ENCODE results near the gene HCFC1. TPM values are rescaled to one million over a fixed set of nuclear protein-coding genes. Genes with fewer than 3 reads are reported as not detected.

Gene HCFC1
- polyA plus RNA-seq, 3 donors, result 9.5 to 20.2 (median 13.7) TPM

DNA sequence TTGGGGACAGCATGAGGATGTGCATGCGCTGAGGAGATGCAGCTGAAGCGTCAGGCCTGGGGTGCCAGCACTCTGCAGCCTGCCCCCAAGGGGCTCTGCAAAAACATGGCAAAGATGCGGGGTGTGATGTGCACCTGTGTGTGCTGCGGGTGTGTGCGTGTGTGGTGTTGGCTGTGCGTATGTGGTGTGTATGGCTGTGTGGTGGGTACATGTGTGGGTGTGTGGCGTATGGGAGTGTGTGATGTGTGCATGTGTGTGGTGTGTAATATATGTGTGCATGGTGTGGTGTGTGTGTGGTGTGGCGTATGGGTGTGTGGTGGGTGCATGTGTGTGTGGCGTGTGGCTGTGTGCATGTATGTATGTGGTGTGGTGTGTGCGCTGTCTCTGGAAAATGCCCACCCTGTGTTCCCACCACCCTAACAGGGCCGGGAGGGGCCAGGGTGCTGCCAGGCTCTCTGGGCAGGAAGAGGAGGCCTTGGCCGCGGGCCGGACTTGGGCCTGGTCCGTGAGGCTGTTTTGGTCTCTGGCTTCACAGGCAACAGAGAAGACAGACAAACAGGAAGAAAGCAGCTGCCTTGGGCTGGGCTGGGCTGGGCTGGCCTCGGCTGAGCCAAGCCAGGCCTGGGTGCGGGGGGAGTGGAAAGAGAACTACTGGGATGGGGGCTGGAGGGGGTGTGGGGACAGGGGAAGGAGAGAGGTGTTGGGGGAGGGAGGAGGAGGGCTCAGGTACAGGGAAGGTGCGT is 68.2 kb downstream of the HCFC1 start:
- no peak overlapping the region for H3K27ac ChIP-seq (ENCODE audit: low read depth, low read length)
- 46 to 65% (median 60%) methylated on average over 17 to 18 of the region's 18 CpGs for WGBS, 3 donors

DNA sequence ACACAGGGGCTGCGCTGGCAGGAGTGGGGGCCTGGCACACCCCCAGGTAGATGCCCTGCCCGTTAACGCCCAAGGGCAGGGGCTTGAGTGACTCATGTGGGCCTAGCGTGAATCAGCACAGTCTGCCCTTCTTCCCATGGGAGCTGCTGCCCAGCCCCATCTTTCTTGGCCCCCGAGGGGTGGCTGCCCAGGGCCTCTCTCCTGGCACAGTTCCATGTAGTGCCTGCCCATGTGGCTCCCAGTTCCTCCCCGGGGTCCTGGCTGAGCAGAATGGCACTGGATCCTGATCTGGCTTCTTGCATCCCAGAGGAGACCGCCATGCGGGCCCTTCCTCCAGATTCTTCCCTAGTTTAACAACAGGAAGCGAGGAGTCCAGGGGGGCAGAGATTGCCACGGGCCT is 69.2 kb downstream of the HCFC1 start:
- 48 to 69% (median 66%) methylated on average over 7 to 10 of the region's 10 CpGs for WGBS, 3 donors
- H3K27ac ChIP-seq (ENCODE audit: low read depth, low read length), result no peak overlapping the region

DNA sequence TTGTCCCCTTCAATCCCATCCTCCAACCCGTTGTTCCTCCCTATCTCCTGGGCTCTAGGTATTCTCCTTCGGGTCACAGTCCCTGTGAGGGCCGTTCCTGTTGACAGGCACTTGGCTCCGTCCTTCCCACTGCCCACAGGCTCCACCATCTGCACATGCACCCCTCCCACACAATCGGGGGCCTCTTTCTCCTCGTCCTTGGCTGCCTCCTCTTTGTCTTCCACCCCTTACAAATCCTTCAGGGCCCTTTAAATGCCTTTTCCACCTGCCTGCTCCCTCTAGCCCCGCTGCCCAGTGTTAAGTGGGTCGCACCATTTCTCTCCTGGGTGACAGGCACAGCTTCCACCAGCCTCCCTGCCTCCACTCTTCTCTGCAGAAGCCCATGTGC is 69.9 kb downstream of the HCFC1 start:
- H3K27ac ChIP-seq (ENCODE audit: low read depth, low read length), result no peak overlapping the region
- WGBS, 3 donors, result 45 to 64% (median 59%) methylated on average over 6 to 8 of the region's 8 CpGs

DNA sequence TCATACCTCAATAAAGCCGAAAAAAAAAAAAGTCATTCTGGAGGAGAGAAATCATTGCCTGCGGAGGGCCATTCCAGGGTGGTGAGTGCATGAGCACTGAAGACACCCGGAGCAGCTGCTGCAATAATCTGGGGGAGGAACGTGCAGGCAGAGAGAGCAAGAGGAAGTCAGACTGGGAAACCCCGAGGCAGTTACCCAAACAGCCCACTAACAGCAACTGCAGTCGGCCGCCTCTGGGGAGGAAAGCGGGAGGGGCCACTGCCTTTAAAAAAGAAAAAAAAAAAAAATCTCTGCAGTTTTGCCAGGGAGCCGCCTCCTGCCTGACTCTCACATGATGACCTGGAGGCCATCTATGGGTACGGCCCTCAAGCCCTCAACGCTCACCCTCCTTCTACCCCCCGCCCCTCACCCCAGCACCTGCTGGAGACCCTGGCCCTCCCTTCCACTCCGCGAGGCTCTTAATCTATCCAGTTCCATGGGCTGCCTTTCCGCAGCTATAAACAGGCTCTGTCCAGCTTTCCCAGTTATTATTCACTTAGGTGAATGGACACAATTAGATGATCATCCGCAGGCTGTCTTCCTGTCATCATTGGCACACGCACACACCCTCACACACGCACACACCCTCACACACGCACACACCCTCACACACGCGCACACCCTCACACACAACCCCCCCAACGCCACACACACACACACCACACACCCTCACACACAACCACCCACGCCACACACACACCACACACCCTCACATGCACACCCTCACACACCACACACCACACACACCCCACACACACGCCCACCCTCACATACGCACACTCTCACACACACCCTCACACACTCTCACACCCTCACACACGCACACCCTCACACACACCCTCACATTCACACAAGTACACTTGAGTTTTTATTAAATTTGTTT is 70.5 kb downstream of the HCFC1 start:
- WGBS, 3 donors, result 23 to 46% (median 23%) methylated on average over 15 to 26 of the region's 26 CpGs
- no peak overlapping the region for H3K27ac ChIP-seq (ENCODE audit: low read depth, low read length)

DNA sequence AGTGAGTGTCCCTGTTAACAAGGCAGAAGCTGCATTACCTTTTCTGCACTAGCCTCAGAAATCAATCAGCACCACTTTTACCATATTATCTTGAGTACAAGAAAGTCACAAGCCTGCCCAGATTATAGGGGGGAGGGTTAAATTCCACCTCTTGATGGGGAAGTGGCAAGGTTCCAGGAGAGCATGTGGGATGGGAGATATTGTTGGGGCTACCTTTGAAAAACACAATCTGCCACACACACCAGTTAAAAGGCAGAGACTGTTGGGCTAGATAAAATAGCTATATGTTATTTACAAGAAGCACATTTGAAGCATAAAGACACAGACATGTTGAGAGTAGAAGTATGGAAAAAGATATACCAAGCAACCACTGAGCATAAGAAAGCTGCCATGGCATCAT is 73.7 kb downstream of the HCFC1 start:
- H3K27ac ChIP-seq (ENCODE audit: low read depth, low read length), result no peak overlapping the region

Other genes starting within 250 kb of the HCFC1 start
- gene BCAP31, start 247.4 kb downstream of the HCFC1 start, polyA plus RNA-seq, result 100 to 1,000 TPM; 151 to 640 (median 216) TPM
- gene ABCD1, start 247.0 kb downstream of the HCFC1 start, polyA plus RNA-seq, result 10 to 100 TPM in 1 of 3 donors, 1 to 10 TPM in 2; 7.5 to 29.9 (median 9.6) TPM
- gene PLXNB3, start 207.6 kb downstream of the HCFC1 start, polyA plus RNA-seq, result 1 to 10 TPM; 3.4 to 9.1 (median 8.3) TPM
- under 1 TPM; 0.23 to 0.67 (median 0.30) TPM for gene SRPK3, start 190.8 kb downstream of the HCFC1 start, polyA plus RNA-seq
- 10 to 100 TPM; 34.9 to 81.0 (median 51.6) TPM for gene IDH3G, start 177.4 kb downstream of the HCFC1 start, polyA plus RNA-seq
- 100 to 1,000 TPM; 283 to 679 (median 378) TPM for gene SSR4, start 177.2 kb downstream of the HCFC1 start, polyA plus RNA-seq
- gene PDZD4, start 141.3 kb downstream of the HCFC1 start, polyA plus RNA-seq, result 1 to 10 TPM; 1.5 to 2.7 (median 2.1) TPM
- 1 to 10 TPM; 1.3 to 1.8 (median 1.5) TPM for gene L1CAM, start 85.6 kb downstream of the HCFC1 start, polyA plus RNA-seq
- 1 to 10 TPM; 1.3 to 7.1 (median 5.9) TPM for gene AVPR2, start 67.1 kb downstream of the HCFC1 start, polyA plus RNA-seq
- gene ARHGAP4, start 45.6 kb downstream of the HCFC1 start, polyA plus RNA-seq, result 100 to 1,000 TPM in 1 of 3 donors, 10 to 100 TPM in 1, 1 to 10 TPM in 1; 9.9 to 106 (median 43.6) TPM
- 100 to 1,000 TPM in 1 of 3 donors, 10 to 100 TPM in 2; 68.6 to 169 (median 98.6) TPM for gene NAA10, start 36.8 kb downstream of the HCFC1 start, polyA plus RNA-seq
- gene RENBP, start 27.2 kb downstream of the HCFC1 start, polyA plus RNA-seq, result 10 to 100 TPM in 2 of 3 donors, 1 to 10 TPM in 1; 2.9 to 19.3 (median 18.4) TPM
- gene TMEM187, start 936 bp upstream of the HCFC1 start, polyA plus RNA-seq, result 10 to 100 TPM in 1 of 3 donors, 1 to 10 TPM in 2; 3.3 to 14.3 (median 5.8) TPM
- gene IRAK1, start 48.1 kb upstream of the HCFC1 start, polyA plus RNA-seq, result 10 to 100 TPM; 53.8 to 92.1 (median 68.1) TPM
- gene MECP2, start 125.9 kb upstream of the HCFC1 start, polyA plus RNA-seq, result 10 to 100 TPM in 2 of 3 donors, 1 to 10 TPM in 1; 7.6 to 15.5 (median 13.3) TPM
- not detected for gene OPN1LW, start 172.4 kb upstream of the HCFC1 start, polyA plus RNA-seq
- not detected for gene OPN1MW, start 210.8 kb upstream of the HCFC1 start, polyA plus RNA-seq
- gene OPN1MW2, start 247.9 kb upstream of the HCFC1 start, polyA plus RNA-seq, result not detected

Measured in adipose tissue (tissue), 3 donors.